Keratinocyte (primary cell): ENCODE data around the gene KBTBD6. TPM values are rescaled to one million over a fixed set of nuclear protein-coding genes. Genes with fewer than 3 reads are reported as not detected.
A peak's percentile ranks its signal among the peaks of the same experiment; 100 is the strongest.

Source experiments
- DNase-seq: peaks from one replicate; pipeline ENCODE4 v3.0.0-alpha.2; 2011; ENCODE audit warnings: low read depth, missing footprints, low spot score
- FAIRE-seq: peaks from 2 replicates; lab custom pipeline; 2011; peaks lifted over from hg19 to GRCh38; lab: Jason Lieb, UNC
- H2AFZ ChIP-seq: 2 replicates; pipeline ENCODE4 v1.6.0; 2012; ENCODE audit warnings: low read length, control low read depth, inconsistent platforms; ENCODE audit not compliant: control insufficient read depth
- H3K27ac ChIP-seq: 2 replicates; pipeline ENCODE4 v1.5.1; 2011; ENCODE audit warnings: low read length; ENCODE audit not compliant: control insufficient read depth, insufficient read depth
- H3K27me3 ChIP-seq: 3 replicates; pipeline ENCODE4 v1.6.0; 2011; ENCODE audit warnings: low read length; ENCODE audit not compliant: control insufficient read depth, insufficient read depth; ENCODE audit errors: extremely low read depth
- H3K36me3 ChIP-seq, 2 experiments: 2 replicates in 1 of 2; 3 replicates in 1 of 2; pipeline ENCODE4 v1.5.1; 2011; ENCODE audit warnings: low read length in 2 of 2, mild to moderate bottlenecking in 1 of 2; ENCODE audit not compliant: control insufficient read depth in 2 of 2, insufficient read depth in 2 of 2; ENCODE audit errors: extremely low read depth in 1 of 2
- H3K4me1 ChIP-seq: 3 replicates; pipeline ENCODE4 v1.5.1; 2011; ENCODE audit warnings: low read length; ENCODE audit not compliant: control insufficient read depth, insufficient read depth; ENCODE audit errors: extremely low read depth
- H3K4me2 ChIP-seq: 3 replicates; pipeline ENCODE4 v1.6.0; 2011; ENCODE audit warnings: low read depth, low read length; ENCODE audit not compliant: control insufficient read depth, insufficient read depth; ENCODE audit errors: extremely low read depth
- H3K4me3 ChIP-seq, 3 experiments: fragments of 200-600 bp in 1 of 3; sonication (generic) in 1 of 3; 2 replicates in 2 of 3; 3 replicates in 1 of 3; pipeline ENCODE4 v1.5.1; 2011 to 2016; ENCODE audit warnings: low read length in 3 of 3, mild to moderate bottlenecking in 3 of 3, control low read depth in 2 of 3, inconsistent platforms in 1 of 3, low read depth in 1 of 3, mixed read lengths in 1 of 3, mixed run types in 1 of 3, moderate library complexity in 1 of 3; ENCODE audit not compliant: control insufficient read depth in 2 of 3, insufficient read depth in 2 of 3; ENCODE audit errors: extremely low read depth in 1 of 3
- H3K79me2 ChIP-seq: 2 replicates; pipeline ENCODE4 v1.6.0; 2012; ENCODE audit warnings: low read length; ENCODE audit not compliant: control insufficient read depth, insufficient read depth
- H3K9ac ChIP-seq: 3 replicates; pipeline ENCODE4 v1.6.0; 2011; ENCODE audit warnings: low read length; ENCODE audit not compliant: control insufficient read depth, insufficient read depth; ENCODE audit errors: extremely low read depth
- H3K9me1 ChIP-seq: 3 replicates; pipeline ENCODE4 v1.6.0; 2011; ENCODE audit warnings: low read length; ENCODE audit not compliant: control insufficient read depth, insufficient read depth; ENCODE audit errors: extremely low read depth
- H3K9me3 ChIP-seq: 2 replicates; pipeline ENCODE4 v1.5.1; 2012; ENCODE audit warnings: low read depth, low read length; ENCODE audit not compliant: control insufficient read depth
- H4K20me1 ChIP-seq: 3 replicates; pipeline ENCODE4 v1.6.0; 2011; ENCODE audit warnings: low read length; ENCODE audit not compliant: control insufficient read depth, insufficient read depth; ENCODE audit errors: extremely low read depth
- EZH2 ChIP-seq: IDR thresholded peaks from one replicate; pipeline ENCODE4 v1.6.1; 2012; ENCODE audit warnings: inconsistent platforms, mild to moderate bottlenecking, low read length, moderate library complexity
- dilution Hi-C: fragments of 300-500 bp; cut with MboI; formaldehyde crosslinking; loops from one replicate; pipeline ENCODE4 v1.7.0; 2020; ENCODE audit warnings: low sequenced_read_pairs; ENCODE audit not compliant: extremely low pct_ligation_motif_present
- polyA plus RNA-seq, 5 experiments: library from polyadenylated mRNA; depleted of rRNA in 3 of 5; stranded (reverse) in 3 of 5; stranded (forward) in 1 of 5; unstranded in 1 of 5; fragments of >200 nt; gene quantifications; 1 replicate in 1 of 5; 2 replicates in 3 of 5; 3 replicates in 1 of 5; pipeline versions ENCODE4 v1.2.1 to v1.2.3, GENCODE V29; 2011 to 2012; ENCODE audit warnings: missing spikeins in 2 of 5, low read depth in 1 of 5, low replicate concordance in 1 of 5
- TF ChIP-seq, protein P1 (sequence below), 3 experiments: IDR thresholded peaks in 1 of 3; conservative IDR thresholded peaks in 1 of 3; optimal IDR thresholded peaks in 1 of 3; 2 replicates in 2 of 3; 3 replicates in 1 of 3; pipeline versions ENCODE3 to v1.5.1; 2011; ENCODE audit warnings: low read length in 3 of 3, mild to moderate bottlenecking in 3 of 3, moderate library complexity in 2 of 3, control low read depth in 1 of 3, inconsistent platforms in 1 of 3; ENCODE audit not compliant: insufficient read depth in 2 of 3; ENCODE audit errors: extremely low read depth in 1 of 3

Gene KBTBD6
- polyA plus RNA-seq, 1 donor (not counting 4 experiments of a cell fraction or from before 2014, with no cell fraction given), result 4.9 TPM

DNA sequence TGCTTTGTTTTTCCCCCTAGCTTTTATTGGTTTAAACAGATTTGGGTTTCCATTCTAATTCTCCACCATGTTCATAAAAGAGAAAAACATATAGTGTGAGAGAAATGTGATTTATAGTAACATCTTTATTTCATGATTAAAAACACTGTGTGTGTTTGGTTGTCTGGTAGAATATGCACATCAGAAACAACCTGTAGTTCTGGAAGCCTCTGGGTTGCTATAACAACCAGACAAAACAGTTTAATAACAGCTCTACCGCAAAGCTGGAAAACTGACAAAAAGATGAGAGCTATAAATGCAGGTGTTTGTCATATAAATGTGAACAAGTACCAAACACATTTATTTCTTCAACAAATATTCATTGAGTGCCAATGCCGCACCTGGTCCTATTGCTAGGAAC is 9.8 kb downstream of the KBTBD6 start:
- TF ChIP-seq, protein P1, sequence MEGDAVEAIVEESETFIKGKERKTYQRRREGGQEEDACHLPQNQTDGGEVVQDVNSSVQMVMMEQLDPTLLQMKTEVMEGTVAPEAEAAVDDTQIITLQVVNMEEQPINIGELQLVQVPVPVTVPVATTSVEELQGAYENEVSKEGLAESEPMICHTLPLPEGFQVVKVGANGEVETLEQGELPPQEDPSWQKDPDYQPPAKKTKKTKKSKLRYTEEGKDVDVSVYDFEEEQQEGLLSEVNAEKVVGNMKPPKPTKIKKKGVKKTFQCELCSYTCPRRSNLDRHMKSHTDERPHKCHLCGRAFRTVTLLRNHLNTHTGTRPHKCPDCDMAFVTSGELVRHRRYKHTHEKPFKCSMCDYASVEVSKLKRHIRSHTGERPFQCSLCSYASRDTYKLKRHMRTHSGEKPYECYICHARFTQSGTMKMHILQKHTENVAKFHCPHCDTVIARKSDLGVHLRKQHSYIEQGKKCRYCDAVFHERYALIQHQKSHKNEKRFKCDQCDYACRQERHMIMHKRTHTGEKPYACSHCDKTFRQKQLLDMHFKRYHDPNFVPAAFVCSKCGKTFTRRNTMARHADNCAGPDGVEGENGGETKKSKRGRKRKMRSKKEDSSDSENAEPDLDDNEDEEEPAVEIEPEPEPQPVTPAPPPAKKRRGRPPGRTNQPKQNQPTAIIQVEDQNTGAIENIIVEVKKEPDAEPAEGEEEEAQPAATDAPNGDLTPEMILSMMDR (optimal IDR thresholded peaks at IDR 0.05 in 1 of 3, IDR thresholded peaks at IDR 0.05 in 1 of 3, conservative IDR thresholded peaks at IDR 0.05 in 1 of 3; ENCODE audit: extremely low read depth in 1 of 3, insufficient read depth in 2 of 3, low read length in 3 of 3), result no peak
- TF ChIP-seq EZH2, result no peak
- Histone ChIP-seq H3K79me2 (no peaks in the 10 kb centered on the region), H3K9ac (no peak overlapping the region), H3K36me3 (no peaks in the 10 kb centered on the region), H3K4me2 (no peak overlapping the region), H4K20me1 (no peaks in the 10 kb centered on the region), H3K4me1 (peaks cover 6% of the 10 kb centered on the region), H3K27me3 (no peaks in the 10 kb centered on the region), H3K27ac (no peak overlapping the region), H3K9me3 (no peaks in the 10 kb centered on the region), H3K4me3 (no peak overlapping the region), H2AFZ (no peak overlapping the region), H3K9me1 (no peaks in the 10 kb centered on the region)
- FAIRE-seq, result no peak
- dilution Hi-C loops, result no loop called here
- no peak for DNase-seq

DNA sequence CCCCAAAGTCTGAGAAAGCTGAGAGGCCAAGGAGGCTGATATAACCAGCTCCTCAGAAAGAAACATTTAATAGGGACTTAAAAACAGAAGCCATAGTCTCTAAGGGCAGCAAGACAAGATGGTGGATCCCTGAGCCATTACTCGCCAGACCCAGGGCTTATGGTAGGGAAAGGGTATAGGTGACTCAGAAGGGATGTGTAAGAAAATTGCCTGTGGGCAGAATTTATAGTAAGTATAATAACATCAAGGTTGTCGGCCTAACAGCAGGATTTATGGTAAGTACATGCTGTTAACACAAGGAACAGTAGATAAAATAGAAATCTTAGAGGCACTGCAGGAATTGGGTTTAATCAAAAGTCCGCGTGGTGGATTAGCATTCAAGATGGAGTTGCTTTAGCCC is 14.7 kb downstream of the KBTBD6 start:
- Histone ChIP-seq H3K9me3 (no peaks in the 10 kb centered on the region), H4K20me1 (no peaks in the 10 kb centered on the region), H3K4me3 (no peak overlapping the region), H3K4me2 (peak overlapping the region; percentile 16), H3K4me1 (peaks cover 8% of the 10 kb centered on the region), H2AFZ (peak overlapping the region; percentile 70), H3K27me3 (no peaks in the 10 kb centered on the region), H3K9ac (no peak overlapping the region), H3K36me3 (no peaks in the 10 kb centered on the region), H3K79me2 (no peaks in the 10 kb centered on the region), H3K9me1 (no peaks in the 10 kb centered on the region), H3K27ac (no peak overlapping the region)
- DNase-seq, result no peak
- dilution Hi-C loops, result no loop called here
- no peak for FAIRE-seq
- no peak for TF ChIP-seq EZH2
- TF ChIP-seq, protein P1 (optimal IDR thresholded peaks at IDR 0.05 in 1 of 3, IDR thresholded peaks at IDR 0.05 in 1 of 3, conservative IDR thresholded peaks at IDR 0.05 in 1 of 3; ENCODE audit: extremely low read depth in 1 of 3, insufficient read depth in 2 of 3, low read length in 3 of 3), result no peak
